H9 (cell line): Measurements from ENCODE around the gene WNT2. TPM values are rescaled to one million over a fixed set of nuclear protein-coding genes. Genes with fewer than 3 reads are reported as not detected.

Experiments used
- DNase-seq: peaks from one replicate; pipeline ENCODE4 v3.0.0-alpha.2; 2017
- H2AFZ ChIP-seq: one replicate; pipeline ENCODE4 v1.6.1; 2013; ENCODE audit warnings: mild to moderate bottlenecking, low read length, control low read depth, moderate library complexity
- H2AK5ac ChIP-seq: 2 replicates; pipeline ENCODE4 v1.6.1; 2013; ENCODE audit warnings: low read length, control low read depth, mixed read lengths; ENCODE audit not compliant: insufficient read length
- H2BK120ac ChIP-seq: one replicate; pipeline ENCODE4 v1.6.1; 2013; ENCODE audit warnings: low read depth, mild to moderate bottlenecking, low read length, control low read depth, inconsistent platforms; ENCODE audit not compliant: poor library complexity, severe bottlenecking
- H2BK12ac ChIP-seq: 2 replicates; pipeline ENCODE4 v1.6.1; 2013; ENCODE audit warnings: low read length, control low read depth, mixed read lengths, low read depth; ENCODE audit not compliant: insufficient read length
- H2BK15ac ChIP-seq: 2 replicates; pipeline ENCODE4 v1.6.1; 2013; ENCODE audit warnings: low read depth, low read length, control low read depth
- H2BK20ac ChIP-seq: one replicate; pipeline ENCODE4 v1.6.1; 2013; ENCODE audit warnings: low read depth, mild to moderate bottlenecking, low read length, control low read depth, inconsistent platforms; ENCODE audit not compliant: poor library complexity, severe bottlenecking
- H2BK5ac ChIP-seq: 2 replicates; pipeline ENCODE4 v1.6.1; 2013; ENCODE audit warnings: low read length, control low read depth, mixed read lengths; ENCODE audit not compliant: insufficient read length
- H3K14ac ChIP-seq: 2 replicates; pipeline ENCODE4 v1.6.1; 2013; ENCODE audit warnings: low read length, control low read depth; ENCODE audit not compliant: insufficient read depth
- H3K18ac ChIP-seq: 2 replicates; pipeline ENCODE4 v1.6.1; 2013; ENCODE audit warnings: low read depth, mild to moderate bottlenecking, mixed read lengths, low read length, control low read depth; ENCODE audit not compliant: insufficient read length
- H3K23ac ChIP-seq: 2 replicates; pipeline ENCODE4 v1.6.1; 2013; ENCODE audit warnings: low read length, control low read depth, mixed read lengths, low read depth; ENCODE audit not compliant: insufficient read length
- H3K23me2 ChIP-seq: 2 replicates; pipeline ENCODE4 v1.6.1; 2013; ENCODE audit warnings: low read depth, mild to moderate bottlenecking, mixed read lengths, low read length, control low read depth; ENCODE audit not compliant: insufficient read length, poor library complexity, severe bottlenecking
- H3K27ac ChIP-seq: 2 replicates; pipeline ENCODE4 v1.5.1; 2013; ENCODE audit warnings: low read length, control low read depth, mixed read lengths, low read depth; ENCODE audit not compliant: insufficient read length
- H3K27me3 ChIP-seq: 2 replicates; pipeline ENCODE4 v1.6.1; 2013; ENCODE audit warnings: low read length, control low read depth, inconsistent platforms; ENCODE audit not compliant: insufficient read depth
- H3K4ac ChIP-seq: 2 replicates; pipeline ENCODE4 v1.6.1; 2013; ENCODE audit warnings: low read depth, mild to moderate bottlenecking, control low read depth, inconsistent platforms, low read length, moderate library complexity
- H3K4me1 ChIP-seq: 2 replicates; pipeline ENCODE4 v1.6.1; 2013; ENCODE audit warnings: low read length, control low read depth, inconsistent platforms; ENCODE audit not compliant: insufficient read depth
- H3K4me2 ChIP-seq: 2 replicates; pipeline ENCODE4 v1.6.1; 2013; ENCODE audit warnings: low read length, control low read depth, mixed read lengths; ENCODE audit not compliant: insufficient read length, insufficient read depth
- H3K56ac ChIP-seq: 2 replicates; pipeline ENCODE4 v1.6.1; 2013; ENCODE audit warnings: low read depth, mild to moderate bottlenecking, mixed read lengths, low read length, control low read depth; ENCODE audit not compliant: insufficient read length
- H3K79me1 ChIP-seq: 2 replicates; pipeline ENCODE4 v1.6.1; 2013; ENCODE audit warnings: low read depth, mild to moderate bottlenecking, moderate library complexity, low read length, control low read depth, inconsistent platforms; ENCODE audit not compliant: insufficient read depth, poor library complexity, severe bottlenecking
- H3K79me2 ChIP-seq: 2 replicates; pipeline ENCODE4 v1.6.1; 2013; ENCODE audit warnings: low read length, control low read depth, inconsistent platforms; ENCODE audit not compliant: insufficient read depth
- H3K9ac ChIP-seq: 2 replicates; pipeline ENCODE4 v1.6.1; 2013; ENCODE audit warnings: low read length, control low read depth, mixed read lengths; ENCODE audit not compliant: insufficient read length; ENCODE audit errors: extremely low read depth
- H3K9me3 ChIP-seq: one replicate; pipeline ENCODE4 v1.6.1; 2013; ENCODE audit warnings: low read depth, low read length, inconsistent platforms; ENCODE audit not compliant: control insufficient read depth
- H3T11ph ChIP-seq: one replicate; pipeline ENCODE4 v1.6.1; 2013; ENCODE audit warnings: mild to moderate bottlenecking, low read length, control low read depth, inconsistent platforms
- H4K20me1 ChIP-seq: one replicate; pipeline ENCODE4 v1.6.1; 2013; ENCODE audit not compliant: control insufficient read depth, insufficient read length, insufficient read depth
- H4K5ac ChIP-seq: 2 replicates; pipeline ENCODE4 v1.6.1; 2013; ENCODE audit warnings: low read depth, mild to moderate bottlenecking, mixed read lengths, low read length, control low read depth; ENCODE audit not compliant: insufficient read length
- H4K8ac ChIP-seq: replicated peaks from 2 replicates; pipeline ENCODE4 v1.6.1; 2013; ENCODE audit warnings: low read length, control low read depth, mixed read lengths, low read depth; ENCODE audit not compliant: insufficient read length
- H4K91ac ChIP-seq: 2 replicates; pipeline ENCODE4 v1.6.1; 2013; ENCODE audit warnings: low read depth, mild to moderate bottlenecking, moderate library complexity, mixed read lengths, low read length, control low read depth; ENCODE audit not compliant: insufficient read length
- H3K27ac Mint-ChIP-seq, 3 experiments: 2 replicates in 2 of 3; 3 replicates in 1 of 3; pipeline ENCODE4 v1.8.0; 2020 to 2021; ENCODE audit warnings: mixed read lengths in 3 of 3, mild to moderate bottlenecking in 1 of 3, moderate library complexity in 1 of 3
- H3K27me3 Mint-ChIP-seq: 2 replicates; pipeline ENCODE4 v1.8.0; 2021; ENCODE audit warnings: low read depth, mild to moderate bottlenecking, moderate library complexity, mixed read lengths
- H3K36me3 Mint-ChIP-seq, 3 experiments: 2 replicates in 2 of 3; 3 replicates in 1 of 3; pipeline ENCODE4 v1.8.0; 2020 to 2021; ENCODE audit warnings: low read depth in 3 of 3, mixed read lengths in 3 of 3; ENCODE audit not compliant: insufficient read depth in 1 of 3
- H3K4me1 Mint-ChIP-seq, 2 experiments: 2 replicates each; pipeline ENCODE4 v1.8.0; 2020; ENCODE audit warnings: mixed read lengths in 2 of 2
- H3K4me3 Mint-ChIP-seq, 2 experiments: 2 replicates in 1 of 2; 3 replicates in 1 of 2; pipeline ENCODE4 v1.8.0; 2020 to 2021; ENCODE audit warnings: mild to moderate bottlenecking in 2 of 2, mixed read lengths in 2 of 2, moderate library complexity in 1 of 2
- H3K9me3 Mint-ChIP-seq, 2 experiments: 2 replicates in 1 of 2; 3 replicates in 1 of 2; pipeline ENCODE4 v1.8.0; 2020; ENCODE audit warnings: mild to moderate bottlenecking in 2 of 2, mixed read lengths in 2 of 2, moderate library complexity in 1 of 2
- total RNA-seq: library from RNA; stranded (reverse); gene quantifications from 2 replicates; pipeline ENCODE4 v1.2.1, GENCODE V29; 2021
- TF ChIP-seq, protein P1 (sequence below): fragments of 200-600 bp; sonication (generic); conservative IDR thresholded peaks from 3 replicates; pipeline ENCODE4 v1.8.0; 2021; ENCODE audit warnings: antibody characterized with exemption, mild to moderate bottlenecking

The WNT2 gene
- total RNA-seq, 1 experiment from 2014 or later: not detected

DNA sequence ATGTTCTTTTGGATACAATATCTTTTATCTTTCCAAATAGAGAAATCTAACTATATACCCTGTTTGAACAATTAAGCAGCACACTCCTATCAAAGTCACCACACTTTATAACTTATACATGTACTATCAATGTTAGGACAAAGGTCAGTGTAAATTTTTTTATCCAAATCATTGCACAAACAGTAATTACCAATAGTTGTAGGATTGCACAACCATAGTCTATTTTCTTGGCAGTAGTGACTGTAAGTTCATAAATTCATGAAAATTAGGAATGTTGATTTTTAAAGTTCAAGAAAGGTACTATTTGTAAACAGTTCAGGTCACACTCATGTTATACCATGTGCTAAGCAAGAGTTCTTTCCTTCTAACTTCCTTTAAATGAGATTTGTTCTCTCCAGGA is 9.3 kb downstream of the WNT2 start:
- Mint-ChIP-seq H3K4me3 (no peak overlapping the region), H3K4me1 (peaks cover 16 to 18% of the 10 kb centered on the region in 2 experiments), H3K27ac (no peak overlapping the region), H3K36me3 (no peaks in the 10 kb centered on the region), H3K9me3 (no peaks in the 10 kb centered on the region), H3K27me3 (peaks cover 19% of the 10 kb centered on the region)
- no peak for DNase-seq
- Histone ChIP-seq H3K18ac (no peak overlapping the region), H2BK20ac (no peak overlapping the region), H2BK5ac (no peak overlapping the region), H3T11ph (no peak overlapping the region), H4K91ac (no peak overlapping the region), H2AK5ac (no peak overlapping the region), H4K8ac (no peak overlapping the region), H3K4ac (no peak overlapping the region), H3K14ac (no peak overlapping the region), H3K56ac (no peak overlapping the region), H4K5ac (no peak overlapping the region), H3K23me2 (no peaks in the 10 kb centered on the region), H2BK120ac (no peak overlapping the region), H3K79me2 (no peaks in the 10 kb centered on the region), H3K27ac (no peak overlapping the region), H2BK12ac (no peak overlapping the region), H3K27me3 (no peaks in the 10 kb centered on the region; the same call in 1 of the 2 replicates), H2BK15ac (no peak overlapping the region), H3K23ac (no peak overlapping the region), H3K9ac (no peak overlapping the region), H3K79me1 (no peaks in the 10 kb centered on the region), H2AFZ (no peak overlapping the region), H3K4me1 (no peaks in the 10 kb centered on the region), H4K20me1 (no peaks in the 10 kb centered on the region), H3K4me2 (no peak overlapping the region), H3K9me3 (no peaks in the 10 kb centered on the region)
- TF ChIP-seq, protein P1, sequence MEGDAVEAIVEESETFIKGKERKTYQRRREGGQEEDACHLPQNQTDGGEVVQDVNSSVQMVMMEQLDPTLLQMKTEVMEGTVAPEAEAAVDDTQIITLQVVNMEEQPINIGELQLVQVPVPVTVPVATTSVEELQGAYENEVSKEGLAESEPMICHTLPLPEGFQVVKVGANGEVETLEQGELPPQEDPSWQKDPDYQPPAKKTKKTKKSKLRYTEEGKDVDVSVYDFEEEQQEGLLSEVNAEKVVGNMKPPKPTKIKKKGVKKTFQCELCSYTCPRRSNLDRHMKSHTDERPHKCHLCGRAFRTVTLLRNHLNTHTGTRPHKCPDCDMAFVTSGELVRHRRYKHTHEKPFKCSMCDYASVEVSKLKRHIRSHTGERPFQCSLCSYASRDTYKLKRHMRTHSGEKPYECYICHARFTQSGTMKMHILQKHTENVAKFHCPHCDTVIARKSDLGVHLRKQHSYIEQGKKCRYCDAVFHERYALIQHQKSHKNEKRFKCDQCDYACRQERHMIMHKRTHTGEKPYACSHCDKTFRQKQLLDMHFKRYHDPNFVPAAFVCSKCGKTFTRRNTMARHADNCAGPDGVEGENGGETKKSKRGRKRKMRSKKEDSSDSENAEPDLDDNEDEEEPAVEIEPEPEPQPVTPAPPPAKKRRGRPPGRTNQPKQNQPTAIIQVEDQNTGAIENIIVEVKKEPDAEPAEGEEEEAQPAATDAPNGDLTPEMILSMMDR: no peak
